HG02981 (cell line): ENCODE results near the gene CFAP46.

ENCODE experiments used
- ATAC-seq: cut with Tn5 transposase; IDR thresholded peaks from one replicate; pipeline ENCODE4 v1.9.1; 2021; ENCODE audit warnings: mild to moderate bottlenecking, moderate library complexity; ENCODE audit not compliant: unreplicated experiment

Gene CFAP46

DNA sequence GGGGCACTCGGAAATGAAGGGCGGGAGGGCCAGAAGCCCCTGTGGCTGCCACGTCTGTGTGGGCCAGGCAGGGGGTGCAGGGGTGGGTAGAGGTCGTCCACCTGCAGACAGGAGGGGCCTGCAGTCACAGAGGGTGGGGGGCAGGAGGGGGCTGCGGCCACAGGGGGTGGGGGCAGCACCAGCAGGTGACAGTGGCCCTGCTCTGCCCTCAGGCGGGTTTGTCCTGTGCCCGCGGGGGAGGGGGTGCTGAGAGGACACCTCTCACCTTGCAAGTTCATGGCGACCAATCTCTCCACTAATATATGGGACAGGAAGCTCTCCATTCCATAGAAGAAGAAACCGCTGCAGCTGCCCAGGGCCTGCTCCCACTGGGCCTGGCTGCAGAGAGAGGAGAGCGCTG lies 129.8 kb downstream of the CFAP46 start:
- no peak for ATAC-seq

DNA sequence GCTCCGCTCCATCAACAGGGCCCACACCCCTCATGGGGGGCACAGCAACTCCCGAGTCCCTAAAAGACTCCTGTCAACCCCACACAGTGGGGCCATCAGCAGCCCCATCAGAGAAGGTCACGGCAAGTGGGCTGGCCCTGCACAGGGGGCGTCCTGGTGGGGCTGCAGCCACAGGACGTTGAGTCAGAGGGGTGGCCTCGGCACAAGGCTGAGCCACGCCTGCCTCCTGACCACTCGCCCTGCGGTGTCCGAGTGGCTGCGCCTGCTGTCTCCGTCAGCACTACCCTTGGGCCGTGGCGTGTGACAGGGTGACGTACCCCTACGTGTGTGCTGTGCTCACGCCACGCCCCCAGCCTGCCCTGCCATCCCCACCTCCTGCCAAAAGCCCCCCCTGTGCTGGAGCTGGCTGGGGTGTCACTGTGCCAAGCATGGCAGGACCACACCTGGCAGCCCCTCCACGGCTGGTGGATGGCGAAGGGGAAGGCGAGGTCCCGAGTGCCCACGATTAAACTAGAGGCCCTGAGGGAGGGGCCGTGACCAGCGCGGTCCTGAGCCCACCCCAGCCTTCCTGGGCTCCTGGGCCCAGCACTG lies 130.4 kb downstream of the CFAP46 start:
- ATAC-seq, result no peak

DNA sequence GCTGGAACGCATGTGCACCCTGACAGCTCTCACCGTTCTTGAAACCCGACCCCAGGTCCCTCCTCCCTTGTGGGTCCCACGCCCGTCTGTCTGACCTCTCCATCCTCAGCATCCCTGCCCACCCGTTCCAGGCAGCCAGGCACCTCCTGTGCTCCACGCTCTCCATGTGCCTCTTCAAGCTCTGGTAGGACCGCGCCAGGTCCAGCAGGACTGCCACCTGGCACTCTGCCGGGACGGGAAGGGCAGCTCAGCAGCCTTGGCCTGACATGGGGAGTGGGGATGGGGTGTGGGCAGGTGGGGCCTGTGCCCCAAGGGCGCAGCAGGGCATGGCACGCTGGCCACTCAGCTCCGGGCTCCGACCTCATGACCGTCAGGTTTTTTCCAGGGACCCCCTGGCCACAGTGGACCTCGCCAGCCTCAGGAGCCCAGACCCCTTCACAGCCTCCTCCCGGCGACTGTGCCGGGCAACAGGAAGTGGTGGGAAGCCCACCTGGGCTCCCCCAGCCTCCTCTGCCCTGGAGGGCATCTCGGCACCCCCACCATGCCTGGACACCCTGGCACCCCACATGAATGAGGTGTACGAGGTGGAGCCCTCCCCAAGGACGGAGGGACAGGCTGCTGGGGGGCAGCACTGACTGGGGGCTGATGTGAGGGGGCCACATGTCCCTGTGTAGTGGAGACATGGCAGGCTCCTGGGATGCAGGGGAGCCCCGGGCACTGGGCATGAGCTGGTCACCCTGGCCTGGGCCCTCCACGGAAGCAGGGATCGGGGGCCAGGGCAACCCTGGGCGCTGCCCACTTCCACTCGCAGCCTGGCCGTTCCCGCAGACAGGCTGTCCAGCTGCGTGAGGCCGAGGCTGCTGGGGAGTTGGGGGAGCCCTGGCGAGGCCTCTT lies 131.3 kb downstream of the CFAP46 start:
- no peak for ATAC-seq

DNA sequence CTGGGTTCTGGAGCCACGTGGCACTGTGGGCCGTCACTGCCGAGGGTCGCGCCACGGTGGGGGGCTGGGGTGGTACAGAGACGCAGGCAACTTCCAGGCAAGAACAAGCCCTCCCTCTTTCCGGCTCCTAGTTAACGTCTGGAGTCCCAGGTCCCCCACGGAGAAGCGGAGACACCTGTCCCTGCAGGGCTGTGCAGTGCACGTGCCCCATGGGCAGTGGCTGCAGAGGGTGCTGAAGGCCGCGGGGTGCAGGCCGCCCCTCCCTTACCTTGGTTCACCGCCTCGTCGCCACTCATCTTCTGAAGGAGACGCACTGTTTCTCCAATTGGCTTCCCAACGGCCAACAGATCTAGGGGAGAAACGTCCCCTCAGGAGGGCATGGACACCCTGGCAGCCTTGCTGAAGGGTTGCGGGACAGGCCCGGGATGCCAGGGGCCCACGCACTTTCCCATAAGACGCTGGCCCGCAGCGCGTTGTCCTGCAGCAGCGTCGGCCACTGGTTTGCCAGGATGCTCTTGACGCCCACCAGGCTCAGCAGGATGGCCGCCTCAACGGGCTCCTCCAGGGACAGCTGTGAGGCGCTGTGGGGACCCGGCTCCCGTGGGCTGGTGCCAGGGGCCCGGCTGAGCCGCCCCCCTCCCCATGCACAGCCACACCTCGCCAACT lies 132.1 kb downstream of the CFAP46 start:
- ATAC-seq, result no peak

DNA sequence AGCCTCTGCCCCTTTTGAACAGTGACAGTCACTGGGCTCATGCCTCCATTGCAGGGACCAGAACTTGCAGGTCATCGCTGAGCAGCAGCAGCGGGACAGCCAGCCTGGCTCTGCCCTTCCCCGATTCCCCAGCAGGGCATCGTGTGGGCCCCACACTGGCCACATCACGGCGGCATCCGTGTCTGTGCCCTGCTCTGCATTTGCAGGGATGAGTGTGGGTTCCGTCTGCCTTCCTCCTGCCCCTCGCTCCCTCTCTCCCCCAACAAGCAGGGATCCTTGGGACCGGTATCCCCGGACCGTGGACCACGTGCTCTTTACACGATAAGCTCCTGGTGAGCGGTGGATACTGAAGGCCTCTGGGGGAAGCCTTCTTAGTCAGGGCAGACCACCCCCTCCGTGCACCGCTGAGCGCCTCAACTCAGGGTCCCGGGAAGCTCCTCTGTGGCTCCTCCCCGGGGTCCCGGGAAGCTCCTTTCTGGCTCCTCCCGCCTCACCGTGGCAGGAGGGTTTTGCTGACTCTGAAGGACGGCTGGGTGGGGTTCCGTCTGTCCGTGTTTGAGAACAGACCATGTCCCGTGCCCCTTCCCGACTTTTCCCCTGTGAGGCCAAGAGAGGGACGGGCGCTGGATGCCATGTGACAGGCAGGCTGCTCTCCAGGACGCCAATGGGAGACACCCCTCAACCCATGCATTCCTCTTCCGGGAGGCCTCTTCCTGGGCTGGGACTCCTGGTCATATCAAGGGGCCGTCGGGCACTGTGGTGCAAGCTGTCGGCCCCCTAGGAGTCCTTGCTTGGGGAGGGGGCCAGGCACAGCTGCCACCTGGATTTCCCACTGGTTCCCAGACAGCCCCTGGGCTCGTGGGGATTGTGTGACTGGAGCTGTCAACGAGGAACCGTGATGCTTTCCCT lies 132.9 kb downstream of the CFAP46 start:
- no peak for ATAC-seq

DNA sequence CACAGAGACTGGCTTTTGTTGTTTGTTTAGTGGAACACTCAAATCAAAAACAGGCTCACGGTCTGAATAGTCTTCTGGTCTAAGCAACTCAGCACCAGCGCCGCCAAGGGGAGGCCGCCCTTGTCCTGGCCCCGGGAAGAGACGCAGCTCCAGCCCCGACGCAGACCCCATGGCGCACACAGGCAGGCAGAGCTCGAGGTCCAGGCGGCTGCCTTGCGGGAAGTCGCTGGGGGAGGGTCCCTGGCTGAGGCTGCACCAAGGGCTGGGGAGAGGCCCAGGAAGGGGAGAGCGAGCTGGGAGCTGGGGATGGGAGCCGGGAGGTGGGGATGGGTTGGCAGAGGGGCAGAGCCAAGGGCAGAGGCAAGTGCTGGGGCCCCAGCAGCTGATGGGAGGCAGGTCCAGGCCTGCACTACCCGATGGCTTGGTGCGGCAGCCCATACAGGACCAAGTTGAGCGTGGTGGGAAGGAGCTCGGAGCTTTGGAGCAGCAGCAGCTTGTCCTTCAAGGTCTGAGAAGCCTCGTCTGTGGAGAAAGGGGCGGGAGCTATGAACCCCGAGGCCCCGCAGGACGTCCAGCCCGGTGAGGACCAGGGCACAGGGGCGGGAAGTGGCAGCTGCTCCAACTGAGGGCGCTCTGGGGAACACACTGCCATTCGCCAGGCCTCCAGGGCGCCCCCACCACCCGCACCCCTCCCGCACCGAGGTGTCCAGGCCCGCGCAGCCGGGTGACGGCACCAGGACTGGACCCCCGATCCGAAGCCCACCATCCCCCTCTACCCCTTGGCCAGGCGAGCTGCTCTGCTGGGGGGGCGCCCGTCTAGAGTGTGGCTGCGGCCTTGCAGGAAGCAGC lies 133.8 kb downstream of the CFAP46 start:
- ATAC-seq, result no peak

DNA sequence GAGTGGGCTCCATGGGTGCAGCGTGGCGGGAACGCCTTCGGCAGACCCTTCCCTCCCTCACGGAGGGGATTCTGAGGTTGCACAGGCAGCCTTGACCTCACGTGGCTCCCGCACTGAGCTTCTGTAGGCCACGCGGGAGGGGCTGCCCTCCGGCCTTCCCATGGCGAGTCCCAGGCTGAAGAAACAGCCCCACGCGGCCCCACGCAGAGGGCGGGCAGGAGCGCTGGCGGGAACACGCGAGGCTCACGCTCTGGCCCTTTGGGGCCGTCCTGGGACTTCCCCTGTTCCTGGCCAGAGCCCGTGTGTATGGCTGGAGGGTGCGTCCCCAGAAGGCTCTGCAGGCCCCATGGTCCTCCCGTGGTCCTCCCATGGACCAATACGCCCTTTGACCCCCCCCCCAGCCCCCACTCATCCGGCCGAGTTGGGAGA lies 134.7 kb downstream of the CFAP46 start:
- ATAC-seq, result no peak

DNA sequence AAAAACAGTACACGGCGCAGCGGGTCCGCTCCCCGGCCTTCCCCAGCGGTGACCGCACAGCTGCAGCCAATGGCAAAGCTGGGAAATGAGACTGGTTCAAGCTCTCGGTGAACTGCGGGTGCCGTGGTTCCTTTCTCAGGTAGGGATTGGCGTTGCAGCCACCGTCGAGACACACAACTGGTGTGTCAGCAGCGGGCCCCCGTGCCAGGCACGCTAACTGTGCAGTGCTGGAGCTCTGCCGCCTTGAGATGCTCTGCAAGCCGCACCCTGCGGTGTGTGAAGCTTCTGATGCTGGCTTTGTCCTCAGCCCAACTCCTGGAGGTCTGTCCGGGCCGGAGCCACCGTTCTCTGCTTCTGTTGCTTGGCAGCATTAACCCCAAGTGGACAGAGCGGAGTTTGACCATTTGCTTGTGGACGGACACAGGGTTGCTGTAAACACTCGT lies 135.8 kb downstream of the CFAP46 start:
- ATAC-seq, result no peak

DNA sequence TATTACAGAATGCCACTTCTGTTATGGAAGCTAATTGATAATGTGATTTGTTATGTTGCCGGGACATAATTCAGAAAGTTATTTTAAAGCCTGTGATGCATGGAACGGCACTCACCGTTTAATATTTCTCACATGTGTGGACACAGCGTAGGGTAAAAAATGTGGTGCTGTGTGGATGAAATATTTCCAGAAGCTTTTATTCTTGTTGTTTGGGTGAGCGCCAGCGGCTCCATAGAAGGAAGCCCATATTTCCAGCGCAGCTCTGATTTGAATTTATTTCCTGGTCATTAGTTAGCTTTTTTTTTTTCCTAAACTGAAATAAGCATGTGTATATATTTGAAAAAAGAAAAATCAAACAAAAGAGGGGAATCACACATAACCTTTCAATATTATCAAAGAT lies 136.3 kb downstream of the CFAP46 start:
- no peak for ATAC-seq

DNA sequence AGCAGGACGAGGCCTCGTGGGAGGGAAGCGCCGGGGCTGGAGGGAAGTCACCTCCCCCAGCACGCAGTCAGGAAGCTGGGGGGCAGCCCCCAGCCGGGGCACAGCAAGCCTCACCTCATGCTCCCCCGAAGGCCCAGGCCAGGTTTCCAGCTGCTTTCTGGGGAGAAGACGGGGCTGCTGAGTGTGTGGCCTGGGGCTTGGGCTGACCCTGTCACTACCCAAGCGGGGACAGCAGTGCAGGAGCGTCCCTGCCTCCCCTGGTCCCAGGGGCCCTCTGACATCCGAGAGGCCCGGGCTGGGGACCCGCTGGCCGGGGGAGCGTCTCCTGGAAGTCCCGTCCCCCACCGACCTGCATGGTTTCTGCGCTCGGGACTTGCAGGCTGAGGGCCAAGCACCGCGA lies 136.8 kb downstream of the CFAP46 start:
- no peak for ATAC-seq

DNA sequence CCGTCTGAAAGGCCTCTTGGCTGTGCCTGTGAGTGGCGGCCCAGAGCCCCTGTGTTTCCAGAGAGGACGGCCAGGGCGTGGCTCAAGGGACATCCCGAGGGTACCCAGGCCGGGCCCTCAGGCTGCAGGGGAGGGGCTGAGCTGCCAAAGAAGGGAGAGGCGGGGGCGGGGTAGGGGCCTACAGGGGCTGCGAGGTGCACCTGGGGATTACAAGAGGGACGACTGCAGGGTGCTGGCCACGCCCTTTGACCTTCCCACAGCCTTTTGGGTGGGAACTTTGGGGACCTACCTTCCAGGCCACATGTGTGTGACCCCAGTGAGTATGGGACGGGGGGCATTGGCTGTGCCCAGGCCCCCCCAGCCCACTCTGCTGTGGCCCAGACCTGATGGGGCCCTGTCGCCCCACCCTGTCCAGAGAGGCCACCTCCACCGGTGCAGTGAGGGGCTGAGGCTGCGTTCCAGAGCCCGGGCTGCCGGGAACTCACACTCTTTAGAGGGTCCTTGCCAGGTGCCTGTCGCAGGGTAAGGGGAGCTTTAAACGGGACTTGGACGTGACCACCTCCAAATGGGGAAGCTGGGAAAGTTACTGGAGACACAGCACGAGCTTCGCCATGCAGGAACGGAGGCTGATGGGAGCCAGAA lies 137.5 kb downstream of the CFAP46 start:
- ATAC-seq, result no peak

DNA sequence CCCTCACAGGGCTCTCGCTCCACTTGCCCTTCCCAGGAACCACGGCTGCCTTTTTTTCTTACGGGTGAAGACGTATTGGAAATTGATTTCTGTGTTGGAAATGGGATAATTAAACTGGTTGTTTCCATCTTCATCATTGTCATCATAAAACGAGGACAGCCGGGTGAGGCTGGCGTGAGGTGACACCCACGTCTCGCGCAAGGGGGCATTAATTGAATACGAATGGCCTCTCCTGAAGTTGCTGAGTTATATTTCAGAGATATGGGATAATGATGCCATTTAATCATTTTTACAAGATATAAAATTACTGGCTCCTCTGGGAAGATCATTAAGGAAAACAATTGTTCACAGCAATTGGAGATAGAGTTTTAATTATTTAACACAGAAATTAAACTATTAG lies 138.1 kb downstream of the CFAP46 start:
- no peak for ATAC-seq

DNA sequence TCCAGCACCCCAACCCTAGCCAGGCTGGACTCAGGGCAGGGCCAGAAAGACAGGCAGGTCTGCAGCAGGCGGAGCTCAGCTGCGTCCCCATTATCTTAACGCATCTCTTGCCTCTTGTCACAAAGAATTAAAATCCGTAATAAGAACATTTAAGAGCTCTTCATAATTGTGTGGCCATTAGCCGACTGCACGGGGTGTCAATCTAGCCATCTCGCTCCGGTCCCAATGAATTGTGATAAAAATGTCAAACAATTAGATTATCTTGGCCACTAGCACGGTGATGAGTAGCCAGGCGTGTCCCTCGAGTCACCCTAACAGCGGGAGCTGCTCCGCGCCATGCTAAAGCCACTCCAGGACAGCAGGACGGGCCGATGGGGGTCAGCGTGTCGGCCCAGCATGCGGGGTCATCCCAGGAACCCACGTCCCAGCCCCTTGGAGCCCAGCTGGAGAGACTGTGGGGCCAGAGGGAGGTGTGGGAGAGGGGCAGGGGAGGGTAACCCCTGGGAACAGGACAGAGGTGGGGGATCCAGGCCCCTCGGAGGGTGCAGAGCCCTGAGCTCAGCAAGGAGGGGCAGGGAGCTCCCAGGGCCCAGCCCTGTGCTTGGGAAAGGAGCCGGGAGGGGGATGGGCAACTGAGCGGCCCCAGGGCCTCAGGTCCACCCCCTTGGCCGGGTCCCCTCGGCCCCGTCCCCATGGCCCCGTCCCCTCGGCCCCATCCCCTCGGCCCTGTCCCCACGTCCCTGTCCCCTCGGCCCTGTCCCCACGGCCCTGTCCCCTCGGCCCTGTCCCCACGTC lies 138.8 kb downstream of the CFAP46 start:
- ATAC-seq, result no peak

DNA sequence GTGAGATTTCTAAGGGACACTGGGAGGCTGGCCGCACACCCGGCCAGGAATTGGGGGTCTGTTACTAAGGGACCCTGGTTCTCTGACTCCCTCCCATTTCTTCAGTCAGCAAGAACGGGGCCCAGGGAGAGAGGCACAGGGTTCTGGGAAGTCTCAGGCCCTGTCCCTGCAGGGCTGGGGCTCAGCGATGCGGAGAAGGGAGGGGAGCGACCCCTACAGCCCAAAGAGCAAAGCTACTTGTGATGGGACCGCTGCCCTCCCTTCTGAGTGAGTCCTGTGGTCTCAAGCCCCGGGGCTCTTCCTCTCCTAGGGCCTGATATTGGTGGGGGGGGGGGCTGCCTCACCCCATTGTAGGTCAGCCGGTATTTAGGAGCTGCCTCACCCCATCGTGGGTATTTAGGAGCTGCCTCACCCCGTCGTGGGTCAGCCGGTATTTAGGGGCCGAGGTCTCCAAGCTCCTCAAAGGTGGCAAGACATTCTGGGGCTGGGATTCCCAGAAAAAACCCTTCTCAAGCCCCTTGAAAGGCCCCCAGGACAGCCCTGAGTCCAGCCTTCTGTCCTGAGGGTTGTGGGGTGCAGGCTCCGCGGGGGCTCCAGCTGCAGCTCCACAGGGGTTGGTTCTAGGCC lies 139.6 kb downstream of the CFAP46 start:
- no peak for ATAC-seq

DNA sequence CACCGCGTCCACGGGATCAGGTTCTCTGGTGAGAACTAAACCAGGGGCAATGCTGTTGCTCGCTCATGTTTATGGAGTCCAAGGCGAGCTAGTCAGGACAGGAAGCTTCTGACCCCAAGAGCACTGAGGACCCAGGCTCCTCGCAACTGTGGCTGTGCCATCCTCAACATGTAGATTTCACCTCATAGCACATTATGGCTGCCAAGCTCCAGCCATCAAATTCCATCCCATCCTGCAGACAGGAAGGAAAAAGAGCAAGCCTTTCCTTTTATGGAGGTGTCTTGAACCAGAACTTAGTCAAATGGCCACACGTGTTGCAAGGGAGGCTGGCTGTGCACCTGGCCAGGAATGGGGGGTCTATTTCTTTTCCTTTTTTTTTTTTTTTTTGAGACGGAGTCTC lies 140.3 kb downstream of the CFAP46 start:
- ATAC-seq, result no peak

DNA sequence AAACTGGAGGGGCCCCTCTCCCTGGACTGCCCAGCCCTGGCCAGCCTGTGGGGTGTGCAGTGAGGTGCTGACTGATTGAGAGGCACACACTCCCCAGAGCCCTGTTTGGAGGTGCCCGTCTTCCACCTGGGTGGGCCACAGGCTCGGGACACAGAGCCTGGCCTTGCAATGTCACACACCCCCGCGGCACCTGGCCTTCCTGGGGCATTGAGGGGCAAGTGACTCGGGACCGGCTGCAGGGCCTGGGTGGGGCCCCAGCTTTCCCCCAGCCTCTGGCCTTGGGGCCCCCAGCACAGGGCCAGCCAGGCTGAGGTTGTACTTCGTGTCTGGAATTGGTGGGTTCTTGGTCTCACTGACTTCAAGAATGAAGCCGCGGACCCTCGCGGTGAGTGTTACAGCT lies 142.5 kb downstream of the CFAP46 start:
- ATAC-seq, result no peak

DNA sequence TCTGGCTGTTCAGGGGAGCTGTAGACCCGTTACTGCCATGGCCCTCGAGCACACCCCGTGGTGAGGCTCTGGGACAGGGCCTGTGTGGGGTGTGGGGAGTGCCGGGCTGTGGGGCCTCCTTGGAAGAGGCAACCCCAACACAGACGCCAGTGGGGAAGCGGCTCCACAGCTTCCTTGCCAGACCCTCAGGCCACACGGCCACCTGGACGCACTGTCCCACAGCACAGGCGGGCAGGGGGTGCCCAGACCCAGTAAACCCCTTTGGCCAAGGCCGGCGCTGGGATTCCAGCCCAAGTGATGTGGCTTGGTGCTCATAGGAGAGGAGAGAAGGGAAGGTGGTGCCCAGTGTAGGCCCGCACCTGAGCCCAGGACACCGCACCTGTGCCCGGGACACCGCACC lies 143.5 kb downstream of the CFAP46 start:
- ATAC-seq, result no peak

DNA sequence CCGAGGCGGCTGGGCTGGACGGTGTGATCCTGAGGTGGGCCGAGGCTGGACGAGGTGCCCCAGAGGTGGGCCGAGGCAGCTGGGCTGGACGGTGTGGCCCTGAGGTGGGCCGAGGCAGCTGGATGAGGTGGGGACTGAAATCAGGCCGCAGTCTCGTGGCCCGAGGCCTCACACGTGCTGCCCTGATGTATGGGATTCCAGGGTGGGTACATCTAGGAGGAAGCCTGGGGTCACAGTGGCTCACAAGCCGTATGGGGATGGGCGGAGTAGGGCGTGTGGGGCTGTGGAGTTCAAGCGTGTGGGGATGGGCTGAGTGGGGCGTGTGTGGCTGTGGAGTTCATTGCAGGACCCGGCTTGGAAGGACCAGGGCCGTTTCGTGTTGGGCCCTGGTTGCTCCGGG lies 144.0 kb downstream of the CFAP46 start:
- ATAC-seq, result no peak
